IPS-18a (cell line): ENCODE data around the gene MYO5A.

Experiments used
- H3K27ac ChIP-seq: one replicate; pipeline ENCODE4 v1.5.1; 2013; ENCODE audit warnings: low read length
- H3K27me3 ChIP-seq: one replicate; pipeline ENCODE4 v1.6.1; 2013; ENCODE audit warnings: mild to moderate bottlenecking, low read length; ENCODE audit not compliant: control insufficient read depth, insufficient read depth
- H3K36me3 ChIP-seq: one replicate; pipeline ENCODE4 v1.6.1; 2013; ENCODE audit warnings: low read depth, low read length; ENCODE audit not compliant: control insufficient read depth
- H3K4me1 ChIP-seq: one replicate; pipeline ENCODE4 v1.6.1; 2013; ENCODE audit warnings: low read depth, low read length; ENCODE audit not compliant: control insufficient read depth
- H3K4me3 ChIP-seq: one replicate; pipeline ENCODE4 v1.5.1; 2013; ENCODE audit warnings: low read length
- H3K9ac ChIP-seq: one replicate; pipeline ENCODE4 v1.6.1; 2013; ENCODE audit warnings: mild to moderate bottlenecking, low read length, moderate library complexity
- H3K9me3 ChIP-seq: one replicate; pipeline ENCODE4 v1.6.1; 2013; ENCODE audit warnings: low read depth, low read length; ENCODE audit not compliant: control insufficient read depth

MYO5A gene

GRCh38 chr15:52352086-52352485 lies 176.6 kb downstream of the MYO5A start:
- no peak overlapping the region for H3K27ac ChIP-seq
- no peak overlapping the region for H3K4me3 ChIP-seq
- H3K4me1 ChIP-seq = no peaks in the 10 kb centered on the region
- no peak overlapping the region for H3K9ac ChIP-seq
- H3K36me3 ChIP-seq = no peaks in the 10 kb centered on the region
- no peaks in the 10 kb centered on the region for H3K27me3 ChIP-seq
- H3K9me3 ChIP-seq = no peaks in the 10 kb centered on the region

GRCh38 chr15:52351206-52351908 lies 177.3 kb downstream of the MYO5A start:
- no peak overlapping the region for H3K4me3 ChIP-seq
- no peak overlapping the region for H3K27ac ChIP-seq
- H3K27me3 ChIP-seq = no peaks in the 10 kb centered on the region
- no peaks in the 10 kb centered on the region for H3K9me3 ChIP-seq
- H3K9ac ChIP-seq = no peak overlapping the region
- H3K4me1 ChIP-seq = no peaks in the 10 kb centered on the region
- H3K36me3 ChIP-seq = no peaks in the 10 kb centered on the region

- no peaks in the 10 kb centered on the region for H3K36me3 ChIP-seq
- H3K27me3 ChIP-seq = no peaks in the 10 kb centered on the region
- no peak overlapping the region for H3K27ac ChIP-seq
Measured at GRCh38 chr15:52350423-52350822, 178.3 kb downstream of the MYO5A start.

GRCh38 chr15:52349052-52349700 lies 179.5 kb downstream of the MYO5A start:
- Histone ChIP-seq H3K9ac (no peak overlapping the region), H3K36me3 (no peaks in the 10 kb centered on the region), H3K4me3 (no peak overlapping the region), H3K4me1 (no peaks in the 10 kb centered on the region), H3K27me3 (no peaks in the 10 kb centered on the region), H3K27ac (no peak overlapping the region), H3K9me3 (no peaks in the 10 kb centered on the region)

More at GRCh38 chr15:52350423-52350822, 178.3 kb downstream of the MYO5A start:
- no peaks in the 10 kb centered on the region for H3K4me1 ChIP-seq
- no peak overlapping the region for H3K9ac ChIP-seq
- H3K9me3 ChIP-seq = no peaks in the 10 kb centered on the region
- H3K4me3 ChIP-seq = no peak overlapping the region

- H3K36me3 ChIP-seq = no peaks in the 10 kb centered on the region
- no peaks in the 10 kb centered on the region for H3K4me1 ChIP-seq
- H3K4me3 ChIP-seq = no peak overlapping the region
- no peaks in the 10 kb centered on the region for H3K9me3 ChIP-seq
- no peaks in the 10 kb centered on the region for H3K27me3 ChIP-seq
- no peak overlapping the region for H3K9ac ChIP-seq
- no peak overlapping the region for H3K27ac ChIP-seq
Measured at GRCh38 chr15:52348056-52348745, 180.5 kb downstream of the MYO5A start.

- H3K4me3 ChIP-seq = no peak overlapping the region
- no peaks in the 10 kb centered on the region for H3K9me3 ChIP-seq
- H3K27me3 ChIP-seq = no peaks in the 10 kb centered on the region
- no peak overlapping the region for H3K9ac ChIP-seq
- H3K4me1 ChIP-seq = no peaks in the 10 kb centered on the region
- H3K36me3 ChIP-seq = no peaks in the 10 kb centered on the region
- no peak overlapping the region for H3K27ac ChIP-seq
Measured at GRCh38 chr15:52344592-52344991, 184.1 kb downstream of the MYO5A start.

- H3K27ac ChIP-seq = no peak overlapping the region
- H3K9me3 ChIP-seq = no peaks in the 10 kb centered on the region
- no peak overlapping the region for H3K9ac ChIP-seq
- H3K27me3 ChIP-seq = no peaks in the 10 kb centered on the region
- H3K4me1 ChIP-seq = peaks cover 2% of the 10 kb centered on the region
- no peak overlapping the region for H3K4me3 ChIP-seq
- H3K36me3 ChIP-seq = no peaks in the 10 kb centered on the region
Measured at GRCh38 chr15:52343831-52344230, 184.8 kb downstream of the MYO5A start.

- H3K36me3 ChIP-seq = no peaks in the 10 kb centered on the region
- H3K9ac ChIP-seq = no peak overlapping the region
- peaks cover 24% of the 10 kb centered on the region for H3K4me1 ChIP-seq
- H3K27ac ChIP-seq = no peak overlapping the region
- no peak overlapping the region for H3K4me3 ChIP-seq
- H3K27me3 ChIP-seq = no peaks in the 10 kb centered on the region
- no peaks in the 10 kb centered on the region for H3K9me3 ChIP-seq
Measured at GRCh38 chr15:52340093-52340492, 188.6 kb downstream of the MYO5A start.

GRCh38 chr15:52338891-52339290 lies 189.8 kb downstream of the MYO5A start:
- H3K4me1 ChIP-seq = peaks cover 24% of the 10 kb centered on the region
- no peaks in the 10 kb centered on the region for H3K36me3 ChIP-seq
- no peak overlapping the region for H3K27ac ChIP-seq
- no peak overlapping the region for H3K9ac ChIP-seq
- no peaks in the 10 kb centered on the region for H3K9me3 ChIP-seq
- no peaks in the 10 kb centered on the region for H3K27me3 ChIP-seq
- no peak overlapping the region for H3K4me3 ChIP-seq

GRCh38 chr15:52338058-52338457 lies 190.6 kb downstream of the MYO5A start:
- Histone ChIP-seq H3K9me3 (no peaks in the 10 kb centered on the region), H3K27ac (no peak overlapping the region), H3K4me1 (peaks cover 24% of the 10 kb centered on the region), H3K27me3 (no peaks in the 10 kb centered on the region), H3K9ac (no peak overlapping the region), H3K36me3 (no peaks in the 10 kb centered on the region), H3K4me3 (no peak overlapping the region)

GRCh38 chr15:52337198-52337853 lies 191.4 kb downstream of the MYO5A start:
- Histone ChIP-seq H3K9ac (no peak overlapping the region), H3K4me1 (peaks cover 24% of the 10 kb centered on the region)

More at GRCh38 chr15:52337198-52337853, 191.4 kb downstream of the MYO5A start:
- Histone ChIP-seq H3K27me3 (no peaks in the 10 kb centered on the region), H3K9me3 (no peaks in the 10 kb centered on the region), H3K36me3 (no peaks in the 10 kb centered on the region), H3K27ac (no peak overlapping the region), H3K4me3 (no peak overlapping the region)
